GM12874 (cell line): Measurements from ENCODE around the gene NFAM1.

Experiments
- CTCF ChIP-seq: IDR thresholded peaks from 2 replicates; pipeline ENCODE4 v1.5.1; 2011; ENCODE audit warnings: low read depth, mild to moderate bottlenecking, control low read depth, low read length, moderate library complexity; ENCODE audit not compliant: insufficient read depth

The NFAM1 gene

GRCh38 chr22:42419243-42419881 is 12.8 kb downstream of the NFAM1 start:
- TF ChIP-seq CTCF: no peak

GRCh38 chr22:42418811-42419242 is 13.4 kb downstream of the NFAM1 start:
- TF ChIP-seq CTCF: no peak

GRCh38 chr22:42417645-42418305 is 14.4 kb downstream of the NFAM1 start:
- no peak for TF ChIP-seq CTCF

- no peak for TF ChIP-seq CTCF
These were observed 15.5 kb downstream of the NFAM1 start for GRCh38 chr22:42416671-42417230.

- no peak for TF ChIP-seq CTCF
These were observed 17.5 kb downstream of the NFAM1 start for GRCh38 chr22:42414565-42415303.

- no peak for TF ChIP-seq CTCF
These were observed 18.2 kb downstream of the NFAM1 start for GRCh38 chr22:42414021-42414420.

GRCh38 chr22:42412744-42413333 is 19.4 kb downstream of the NFAM1 start:
- no peak for TF ChIP-seq CTCF
